Erythroblast (primary cell): ENCODE measurements around the gene DIPK1A.

ENCODE experiments used
- GATA1 ChIP-seq: IDR thresholded peaks from 2 replicates; pipeline ENCODE4 v1.6.1; 2011; ENCODE audit warnings: low read depth, mild to moderate bottlenecking, control low read depth, low read length, moderate library complexity
- POLR2A ChIP-seq: IDR thresholded peaks from 2 replicates; pipeline ENCODE4 v1.6.1; 2011; ENCODE audit warnings: mild to moderate bottlenecking, low read length

DNA sequence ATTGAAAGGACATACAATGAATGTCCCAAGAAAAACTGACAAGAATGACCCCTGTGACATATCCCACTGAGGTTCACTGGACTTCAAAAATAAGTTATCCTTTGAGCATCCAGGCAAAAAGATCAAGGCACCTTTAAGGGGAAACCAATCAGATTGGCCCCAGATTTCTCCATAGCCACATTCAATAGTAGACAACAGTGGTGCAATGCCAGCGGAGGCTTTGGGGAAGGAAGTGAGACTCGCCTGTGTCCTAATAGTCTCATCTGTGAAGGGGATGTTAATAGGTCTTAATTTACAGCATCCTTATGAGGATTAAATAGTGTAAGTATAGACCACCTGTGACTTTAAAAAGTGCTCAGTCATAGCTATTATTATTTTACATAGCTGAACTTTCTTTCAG is 108.0 kb downstream of the DIPK1A start:
- TF ChIP-seq POLR2A, result no peak
- no peak for TF ChIP-seq GATA1
